Measurements from ENCODE around the gene TMEM97.

TMEM97 gene

GRCh38 chr17:28320215-28321061 is 1.4 kb downstream of the TMEM97 start:
- Histone ChIP-seq H3K27me3 (no peaks in the 10 kb centered on the region; a peak in 1 of 22 replicates), H3K36me3 (peaks cover 0 to 39% (median 14%) of the 10 kb centered on the region in 11 experiments; a peak in 14 of 22 replicates), H3K4me3 (peak overlapping the region in 9 of 10 experiments; percentile 73 to 87 (median 78); a peak in 18 of 20 replicates), H3K27ac (peak overlapping the region in 6 of 11 experiments; percentile 82 to 89 (median 84); a peak in 4 of 22 replicates), H4K20me1 (peaks cover 0 to 56% (median 43%) of the 10 kb centered on the region in 11 experiments; a peak in 14 of 22 replicates), H3K9ac (peak overlapping the region in 10 of 11 experiments; percentile 68 to 92 (median 85); a peak in 18 of 22 replicates), H3K4me1 (peaks cover 33 to 62% (median 45%) of the 10 kb centered on the region in 10 experiments), H3K9me3 (replicated peaks in 1 of 11) (no peaks in the 10 kb centered on the region), H3K4me2 (peak overlapping the region; percentile 84 to 98 (median 96); a peak in 21 of 22 replicates)
- TF ChIP-seq Cebpa-rat (IDR thresholded peaks at IDR 0.05): no peak

- Histone ChIP-seq H4K20me1 (peaks cover 0 to 86% (median 62%) of the 10 kb centered on the region in 11 experiments; a peak in 14 of 22 replicates), H3K36me3 (peaks cover 22 to 78% (median 52%) of the 10 kb centered on the region in 11 experiments), H3K4me3 (no peak overlapping the region), H3K4me1 (peaks cover 23 to 50% (median 35%) of the 10 kb centered on the region in 10 experiments), H3K9me3 (replicated peaks in 1 of 11) (no peaks in the 10 kb centered on the region), H3K27me3 (no peaks in the 10 kb centered on the region), H3K9ac (no peak overlapping the region; a peak in 1 of 22 replicates), H3K27ac (peak overlapping the region in 2 of 11 experiments; percentile 2 to 11; a peak in 1 of 22 replicates), H3K4me2 (peak overlapping the region in 7 of 11 experiments; percentile 6 to 72 (median 51); a peak in 12 of 22 replicates)
- no peak for TF ChIP-seq Cebpa-rat (IDR thresholded peaks at IDR 0.05)
Measured at GRCh38 chr17:28324267-28324745, 5.3 kb downstream of the TMEM97 start.

- no peak for TF ChIP-seq Cebpa-rat (IDR thresholded peaks at IDR 0.05)
- peaks cover 0 to 86% (median 62%) of the 10 kb centered on the region in 11 experiments; a peak in 14 of 22 replicates for H4K20me1 ChIP-seq
- H3K4me2 ChIP-seq: peak overlapping the region in 7 of 11 experiments; percentile 6 to 72 (median 51); a peak in 12 of 22 replicates
- H3K27ac ChIP-seq: peak overlapping the region in 2 of 11 experiments; percentile 2 to 11; a peak in 1 of 22 replicates
- no peak overlapping the region; a peak in 1 of 22 replicates for H3K9ac ChIP-seq
- no peaks in the 10 kb centered on the region for H3K27me3 ChIP-seq
- H3K4me3 ChIP-seq: no peak overlapping the region
- peaks cover 21 to 47% (median 33%) of the 10 kb centered on the region in 10 experiments for H3K4me1 ChIP-seq
- peaks cover 26 to 82% (median 56%) of the 10 kb centered on the region in 11 experiments for H3K36me3 ChIP-seq
- no peaks in the 10 kb centered on the region for H3K9me3 ChIP-seq (replicated peaks in 1 of 11)
Measured at GRCh38 chr17:28324781-28325180, 5.8 kb downstream of the TMEM97 start.

- no peak overlapping the region for H3K4me3 ChIP-seq
- H4K20me1 ChIP-seq: peaks cover 0 to 84% (median 62%) of the 10 kb centered on the region in 11 experiments; a peak in 14 of 22 replicates
- no peaks in the 10 kb centered on the region for H3K27me3 ChIP-seq
- H3K4me2 ChIP-seq: peak overlapping the region in 6 of 11 experiments; percentile 40 to 72 (median 55); a peak in 9 of 22 replicates
- no peak for TF ChIP-seq Cebpa-rat (IDR thresholded peaks at IDR 0.05)
- no peaks in the 10 kb centered on the region for H3K9me3 ChIP-seq (replicated peaks in 1 of 11)
- peaks cover 17 to 43% (median 28%) of the 10 kb centered on the region in 10 experiments for H3K4me1 ChIP-seq
- H3K27ac ChIP-seq: no peak overlapping the region
- H3K9ac ChIP-seq: no peak overlapping the region
- peaks cover 29 to 87% (median 56%) of the 10 kb centered on the region in 11 experiments for H3K36me3 ChIP-seq
Measured at GRCh38 chr17:28325211-28325610, 6.2 kb downstream of the TMEM97 start.

- no peak overlapping the region for H3K4me2 ChIP-seq
- H3K27me3 ChIP-seq: no peaks in the 10 kb centered on the region
- H3K4me3 ChIP-seq: no peak overlapping the region
- peaks cover 8 to 34% (median 22%) of the 10 kb centered on the region in 10 experiments for H3K4me1 ChIP-seq
- H3K27ac ChIP-seq: no peak overlapping the region
- H3K9ac ChIP-seq: no peak overlapping the region
- H4K20me1 ChIP-seq: peaks cover 0 to 81% (median 60%) of the 10 kb centered on the region in 11 experiments; a peak in 14 of 22 replicates
- peaks cover 37 to 89% (median 60%) of the 10 kb centered on the region in 11 experiments for H3K36me3 ChIP-seq
- no peaks in the 10 kb centered on the region for H3K9me3 ChIP-seq (replicated peaks in 1 of 11)
- TF ChIP-seq Cebpa-rat (IDR thresholded peaks at IDR 0.05): no peak
Measured at GRCh38 chr17:28326114-28326513, 7.1 kb downstream of the TMEM97 start.

- Histone ChIP-seq H3K9ac (no peak overlapping the region), H3K4me2 (no peak overlapping the region), H4K20me1 (peaks cover 0 to 73% (median 53%) of the 10 kb centered on the region in 11 experiments; a peak in 14 of 22 replicates), H3K27ac (no peak overlapping the region), H3K36me3 (peaks cover 47 to 91% (median 67%) of the 10 kb centered on the region in 11 experiments), H3K4me1 (peaks cover 0 to 27% (median 15%) of the 10 kb centered on the region in 10 experiments; a peak in 14 of 20 replicates), H3K4me3 (no peak overlapping the region), H3K27me3 (no peaks in the 10 kb centered on the region), H3K9me3 (replicated peaks in 1 of 11) (no peaks in the 10 kb centered on the region)
- TF ChIP-seq Cebpa-rat (IDR thresholded peaks at IDR 0.05): no peak
Measured at GRCh38 chr17:28327031-28327607, 8.1 kb downstream of the TMEM97 start.

- Histone ChIP-seq H4K20me1 (peaks cover 0 to 71% (median 47%) of the 10 kb centered on the region in 11 experiments; a peak in 14 of 22 replicates), H3K9me3 (replicated peaks in 1 of 11) (no peaks in the 10 kb centered on the region), H3K27me3 (no peaks in the 10 kb centered on the region), H3K4me1 (peaks cover 0 to 28% (median 15%) of the 10 kb centered on the region in 10 experiments; a peak in 13 of 20 replicates), H3K4me3 (no peak overlapping the region), H3K36me3 (peaks cover 48 to 87% (median 69%) of the 10 kb centered on the region in 11 experiments), H3K9ac (no peak overlapping the region), H3K27ac (no peak overlapping the region), H3K4me2 (no peak overlapping the region)
- no peak for TF ChIP-seq Cebpa-rat (IDR thresholded peaks at IDR 0.05)
Measured at GRCh38 chr17:28327709-28328108, 8.7 kb downstream of the TMEM97 start.

GRCh38 chr17:28328325-28328724 is 9.3 kb downstream of the TMEM97 start:
- Histone ChIP-seq H3K9me3 (replicated peaks in 1 of 11) (no peaks in the 10 kb centered on the region), H3K4me3 (no peak overlapping the region), H3K4me2 (no peak overlapping the region), H3K9ac (no peak overlapping the region), H4K20me1 (peaks cover 0 to 71% (median 41%) of the 10 kb centered on the region in 11 experiments; a peak in 14 of 22 replicates), H3K27ac (no peak overlapping the region), H3K4me1 (peaks cover 2 to 32% (median 17%) of the 10 kb centered on the region in 10 experiments; a peak in 15 of 20 replicates), H3K27me3 (no peaks in the 10 kb centered on the region), H3K36me3 (peaks cover 48 to 81% (median 69%) of the 10 kb centered on the region in 11 experiments)
- no peak for TF ChIP-seq Cebpa-rat (IDR thresholded peaks at IDR 0.05)
